Liver (tissue), 9 donors: ENCODE results near the gene MARCHF10. TPM values are rescaled to one million over a fixed set of nuclear protein-coding genes. Genes with fewer than 3 reads are reported as not detected.

ENCODE experiments used
- DNase-seq: peaks from one replicate; pipeline ENCODE4 v3.0.0-alpha.2; 2017; ENCODE audit warnings: low spot score
- H3K27ac ChIP-seq, 2 donors: one replicate each; pipeline ENCODE4 v1.7.0; 2013; ENCODE audit warnings: inconsistent platforms in 2 of 2, low read length in 2 of 2, control low read depth in 1 of 2, low read depth in 1 of 2, mild to moderate bottlenecking in 1 of 2
- H3K27me3 ChIP-seq, 4 donors: one replicate each; pipeline versions ENCODE4 v1.6.1 to v1.7.0; 2013; ENCODE audit warnings: low read length in 3 of 4, inconsistent platforms in 1 of 4, mild to moderate bottlenecking in 1 of 4, moderate library complexity in 1 of 4; ENCODE audit not compliant: control insufficient read depth in 4 of 4, insufficient read depth in 4 of 4
- H3K36me3 ChIP-seq, 4 donors: one replicate each; pipeline versions ENCODE4 v1.6.1 to v1.7.0; 2013; ENCODE audit warnings: low read length in 3 of 4, mild to moderate bottlenecking in 3 of 4, low read depth in 1 of 4, moderate library complexity in 1 of 4; ENCODE audit not compliant: control insufficient read depth in 4 of 4, insufficient read depth in 3 of 4
- H3K4me1 ChIP-seq, 4 donors: one replicate each; pipeline versions ENCODE4 v1.6.1 to v1.7.0; 2013; ENCODE audit warnings: low read length in 3 of 4, mild to moderate bottlenecking in 3 of 4, moderate library complexity in 1 of 4; ENCODE audit not compliant: control insufficient read depth in 4 of 4, insufficient read depth in 4 of 4
- H3K4me3 ChIP-seq, 3 donors: one replicate each; pipeline versions ENCODE4 v1.6.1 to v1.7.0; 2013; ENCODE audit warnings: low read length in 3 of 3, control low read depth in 1 of 3, low read depth in 1 of 3, mild to moderate bottlenecking in 1 of 3
- H3K9ac ChIP-seq, 2 donors: one replicate each; pipeline ENCODE4 v1.7.0; 2013; ENCODE audit warnings: low read length in 2 of 2, mild to moderate bottlenecking in 2 of 2, moderate library complexity in 2 of 2, control low read depth in 1 of 2, low read depth in 1 of 2
- H3K9me3 ChIP-seq, 4 donors: one replicate each; pipeline versions ENCODE4 v1.6.1 to v1.7.0; 2013; ENCODE audit warnings: low read length in 3 of 4; ENCODE audit not compliant: control insufficient read depth in 4 of 4
- ATF3 ChIP-seq: IDR thresholded peaks from 2 replicates; pipeline ENCODE4 v1.6.1; 2016; ENCODE audit warnings: antibody characterized with exemption
- CTCF ChIP-seq: fragments of 150-350 bp; IDR thresholded peaks from 2 replicates; pipeline ENCODE4 v1.5.1; 2017; ENCODE audit warnings: improper control_type of control experiment, low read depth, low read length; ENCODE audit not compliant: missing input control
- EGR1 ChIP-seq, 2 donors: IDR thresholded peaks; 2 replicates each; pipeline ENCODE4 v1.6.1; 2016 to 2018; ENCODE audit warnings: antibody characterized with exemption in 2 of 2, low read depth in 2 of 2
- FOXA1 ChIP-seq: IDR thresholded peaks from 2 replicates; pipeline ENCODE4 v1.6.1; 2016; ENCODE audit warnings: antibody characterized with exemption
- FOXA2 ChIP-seq: IDR thresholded peaks from 2 replicates; pipeline ENCODE4 v1.6.1; 2016; ENCODE audit warnings: antibody characterized with exemption
- GABPA ChIP-seq, 2 donors: IDR thresholded peaks in 1 of 2; conservative IDR thresholded peaks in 1 of 2; 2 replicates each; pipeline ENCODE4 v1.6.1; 2016; ENCODE audit warnings: antibody characterized with exemption in 2 of 2, mild to moderate bottlenecking in 1 of 2, moderate library complexity in 1 of 2
- HNF4A ChIP-seq, 2 donors: conservative IDR thresholded peaks; 2 replicates each; pipeline ENCODE4 v1.6.1; 2016; ENCODE audit warnings: antibody characterized with exemption in 2 of 2, mild to moderate bottlenecking in 2 of 2
- HNF4G ChIP-seq: IDR thresholded peaks from 2 replicates; pipeline ENCODE4 v1.6.1; 2016; ENCODE audit warnings: antibody characterized with exemption
- JUND ChIP-seq, 2 donors: IDR thresholded peaks; 2 replicates each; pipeline ENCODE4 v1.6.1; 2016; ENCODE audit warnings: antibody characterized with exemption in 2 of 2
- MAX ChIP-seq: IDR thresholded peaks from 2 replicates; pipeline ENCODE4 v1.6.1; 2016; ENCODE audit warnings: antibody characterized with exemption
- NR2F2 ChIP-seq: IDR thresholded peaks from 2 replicates; pipeline ENCODE4 v1.6.1; 2016; ENCODE audit warnings: antibody characterized with exemption
- RAD21 ChIP-seq, 2 donors: IDR thresholded peaks; 2 replicates each; pipeline ENCODE4 v1.6.1; 2016; ENCODE audit warnings: antibody characterized with exemption in 2 of 2, mild to moderate bottlenecking in 2 of 2
- REST ChIP-seq: IDR thresholded peaks from 2 replicates; pipeline ENCODE4 v1.6.1; 2016; ENCODE audit warnings: antibody characterized with exemption, mild to moderate bottlenecking
- RXRA ChIP-seq, 2 donors: IDR thresholded peaks; 2 replicates each; pipeline ENCODE4 v1.6.1; 2017 to 2018; ENCODE audit warnings: antibody characterized with exemption in 2 of 2, mild to moderate bottlenecking in 1 of 2
- SP1 ChIP-seq: IDR thresholded peaks from 2 replicates; pipeline ENCODE4 v1.6.1; 2018; ENCODE audit warnings: antibody characterized with exemption, mild to moderate bottlenecking
- TAF1 ChIP-seq: conservative IDR thresholded peaks from 2 replicates; pipeline ENCODE4 v1.6.1; 2016; ENCODE audit warnings: antibody characterized with exemption, mild to moderate bottlenecking
- YY1 ChIP-seq: IDR thresholded peaks from 2 replicates; pipeline ENCODE4 v1.6.1; 2016; ENCODE audit warnings: antibody characterized with exemption, mild to moderate bottlenecking
- ZBTB33 ChIP-seq: IDR thresholded peaks from 2 replicates; pipeline ENCODE4 v1.6.1; 2016; ENCODE audit warnings: antibody characterized with exemption
- WGBS: extraction: QIAGEN DNeasy Blood & Tissue Kit; methylation state at CpG from one replicate; pipeline ENCODE4 v1.1.7; 2013; 5-methylcytosine and 5-hydroxymethylcytosine counted together
- polyA plus RNA-seq, 2 donors: library from polyadenylated mRNA; stranded (reverse) in 1 of 2; unstranded in 1 of 2; fragments of 200-250 nt in 1 of 2; fragments of >200 nt in 1 of 2; fragmentation: Nextera tagmentation in 1 of 2; extraction: Ambion mirVana in 1 of 2; gene quantifications; one replicate each; pipeline versions ENCODE4 v1.2.1 to v1.2.3, GENCODE V29; 2013 to 2015
- total RNA-seq, 2 donors: library from RNA; depleted of rRNA; stranded (reverse); fragments of >200 nt; gene quantifications; one replicate each; pipeline ENCODE4 v1.2.3, GENCODE V29; 2014
- donor health status: healthy.
- donor health status: healthy.
- donor health status: healthy.
- donor health status: healthy.
- donor health status: healthy.

MARCHF10 gene
- not detected for total RNA-seq
- not detected for polyA plus RNA-seq

- H3K27ac ChIP-seq: no peak within 1 kb of the TSS
- no peaks in the 10 kb centered on the region for H3K4me1 ChIP-seq
- TF ChIP-seq HNF4A (conservative IDR thresholded peaks at IDR 0.05) (no peak), EGR1 (IDR thresholded peaks at IDR 0.05; ENCODE audit: low read depth in 2 of 2) (no peak), TAF1 (no peak), CTCF (no peak), SP1 (no peak), FOXA1 (no peak), MAX (no peak), JUND (IDR thresholded peaks at IDR 0.05) (no peak), YY1 (no peak), ATF3 (no peak), ZBTB33 (no peak), RXRA (IDR thresholded peaks at IDR 0.05) (no peak), FOXA2 (no peak), HNF4G (no peak), REST (no peak), RAD21 (IDR thresholded peaks at IDR 0.05) (no peak), NR2F2 (no peak), GABPA (IDR thresholded peaks at IDR 0.05 in 1 of 2, conservative IDR thresholded peaks at IDR 0.05 in 1 of 2) (no peak)
- WGBS: 6% methylated on average over 57 of the region's 57 CpGs
- H3K36me3 ChIP-seq: no peaks in the 10 kb centered on the region
- H3K9ac ChIP-seq: no peak within 1 kb of the TSS
- DNase-seq: no peak
- peaks cover 0 to 2% (median 1%) of the 10 kb centered on the region in 4 donors for H3K9me3 ChIP-seq
- H3K27me3 ChIP-seq: peaks cover 4 to 7% (median 5%) of the 10 kb centered on the region in 4 donors
- H3K4me3 ChIP-seq: no peak within 1 kb of the TSS
Measured at GRCh38 chr17:62807812-62808575, at the start of gene MARCHF10. MARCHF10 (minus strand) TSS chr17:62808314; CDS start chr17:62801735, 6,579 bp downstream.
